GM21515 (cell line): ENCODE data around the gene CORO1C.
"Not testable (repeated sequence)": the region's sequence is repeated elsewhere in the genome, so short reads cannot be mapped to it uniquely, and the experiment has no call there.

Source experiments
- ATAC-seq: cut with Tn5 transposase; IDR thresholded peaks from one replicate; pipeline ENCODE4 v1.9.1; 2021; ENCODE audit not compliant: unreplicated experiment

The CORO1C gene

DNA sequence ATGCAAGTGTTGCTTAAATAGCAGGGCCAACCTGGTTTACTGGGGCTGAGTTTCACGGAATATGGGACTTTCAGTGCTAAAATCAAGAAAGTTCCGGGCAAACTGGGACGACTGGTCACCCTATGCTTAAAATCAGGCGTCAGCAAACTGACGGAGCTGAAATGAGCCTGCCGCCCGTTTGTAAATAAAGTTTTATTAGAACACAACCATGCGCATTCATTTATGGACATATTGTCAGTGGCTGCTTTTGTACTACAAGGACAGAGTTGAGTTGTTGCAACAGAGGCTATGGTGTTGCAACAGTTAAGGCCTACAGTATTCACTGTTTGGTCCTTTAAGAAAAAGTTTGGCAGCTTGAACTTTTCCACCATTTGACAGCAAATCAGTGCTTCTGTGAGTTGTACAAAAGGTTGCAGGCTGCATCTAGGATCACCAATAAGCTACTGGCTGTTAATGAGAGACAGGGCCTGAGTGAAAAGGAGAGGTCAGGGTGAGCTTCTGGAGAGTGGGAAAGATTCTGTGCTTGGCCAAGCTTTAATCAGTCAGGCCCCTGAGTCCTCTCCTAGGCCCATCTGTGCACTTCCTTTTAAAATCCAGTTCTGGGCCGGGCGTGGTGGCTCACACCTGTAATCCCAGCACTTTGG, 111.0 kb downstream of the CORO1C start:
- ATAC-seq = no peak

DNA sequence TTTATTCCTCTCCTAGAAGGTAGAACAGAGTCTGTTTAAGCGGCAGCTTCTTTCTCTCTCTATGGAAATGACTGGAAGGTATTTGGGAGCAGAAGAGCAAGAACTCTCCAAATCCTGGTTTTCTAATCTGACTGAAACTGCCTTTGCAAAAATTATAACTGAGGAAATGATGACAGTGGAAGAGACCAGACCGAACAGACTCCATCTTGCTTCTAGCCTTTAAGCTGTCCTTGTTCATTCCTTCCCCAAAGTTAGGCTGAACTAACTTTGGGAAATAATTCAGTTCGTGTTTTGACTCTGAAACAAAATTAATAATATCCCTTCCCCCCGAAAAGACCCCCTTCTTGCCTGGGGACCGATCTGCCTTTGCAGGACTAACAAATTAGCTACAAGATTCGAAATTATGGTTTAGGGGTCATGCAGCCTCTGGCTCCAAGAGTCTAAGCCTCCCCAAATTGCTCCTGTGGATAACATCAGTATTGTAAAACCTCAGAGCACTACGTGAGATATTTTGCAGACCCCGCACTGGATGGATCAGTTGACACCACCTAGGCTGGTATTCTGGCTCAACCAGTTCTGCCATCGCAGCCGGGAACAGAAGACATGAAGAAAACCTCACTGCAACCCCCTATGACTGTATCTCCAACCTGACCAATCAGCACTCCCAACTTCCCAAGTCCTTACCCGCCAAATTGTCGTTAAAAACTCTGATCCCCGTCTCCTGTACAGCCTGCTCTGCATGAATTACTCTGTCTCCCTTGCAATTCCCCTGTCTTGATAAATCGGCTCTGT, 111.8 kb downstream of the CORO1C start:
- no peak for ATAC-seq

DNA sequence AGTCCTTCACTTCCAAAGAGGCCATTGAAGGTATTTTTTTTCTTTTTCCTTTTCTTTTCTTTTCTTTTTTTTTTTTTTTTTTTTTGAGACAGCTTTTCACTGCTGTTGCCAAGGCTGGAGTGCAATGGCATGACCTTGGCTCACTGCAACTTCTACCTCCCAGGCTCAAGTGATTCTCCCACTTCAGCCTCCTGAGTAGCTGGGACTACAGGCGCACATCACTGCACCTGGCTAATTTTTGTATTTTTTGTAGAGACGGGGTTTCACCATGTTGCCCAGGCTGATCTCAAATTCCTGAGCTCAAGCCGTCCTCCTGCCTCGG, 112.4 kb downstream of the CORO1C start:
- ATAC-seq = not testable (repeated sequence)

DNA sequence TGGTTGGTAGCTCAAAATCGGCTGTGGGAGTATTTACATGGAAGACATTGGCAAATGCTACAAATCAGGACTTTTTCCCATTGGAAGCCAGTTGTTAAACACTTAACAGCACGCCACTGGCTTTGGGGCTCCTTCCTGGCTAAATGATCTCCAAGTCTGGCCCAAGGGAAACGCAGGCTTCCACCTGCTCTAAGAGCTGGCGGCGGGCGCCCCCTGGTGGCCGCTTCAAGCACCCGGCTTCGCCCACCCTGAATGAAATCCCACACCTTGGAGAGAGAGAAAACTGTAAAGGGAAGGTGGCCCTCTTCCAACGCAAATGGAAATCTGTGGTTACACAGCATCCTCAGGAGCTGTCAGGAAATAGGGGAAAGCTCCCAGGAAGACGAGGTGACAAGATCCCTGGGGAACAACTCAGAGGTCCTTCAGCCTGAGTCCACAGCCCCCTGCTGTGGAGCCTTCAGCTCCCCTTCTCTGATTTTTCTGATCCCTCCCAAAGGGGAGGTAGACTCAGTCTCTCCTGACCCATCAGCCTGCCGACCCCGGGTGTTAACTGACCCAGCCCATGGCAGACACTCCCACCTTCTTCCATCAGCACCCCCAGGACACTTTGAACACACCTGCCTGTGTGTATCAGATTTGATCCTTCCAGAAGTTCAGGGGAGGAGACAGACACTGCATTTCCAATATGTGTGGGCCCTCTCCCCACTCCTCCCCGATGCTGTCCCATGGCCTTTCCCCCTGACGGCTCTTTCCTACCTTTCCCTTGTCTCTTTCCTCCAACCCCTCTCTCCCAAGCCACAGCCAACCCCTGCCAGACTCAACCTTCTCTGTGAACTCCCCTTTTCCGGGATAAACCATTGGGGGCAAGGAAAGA, 113.0 kb downstream of the CORO1C start:
- ATAC-seq = peak; percentile 41

DNA sequence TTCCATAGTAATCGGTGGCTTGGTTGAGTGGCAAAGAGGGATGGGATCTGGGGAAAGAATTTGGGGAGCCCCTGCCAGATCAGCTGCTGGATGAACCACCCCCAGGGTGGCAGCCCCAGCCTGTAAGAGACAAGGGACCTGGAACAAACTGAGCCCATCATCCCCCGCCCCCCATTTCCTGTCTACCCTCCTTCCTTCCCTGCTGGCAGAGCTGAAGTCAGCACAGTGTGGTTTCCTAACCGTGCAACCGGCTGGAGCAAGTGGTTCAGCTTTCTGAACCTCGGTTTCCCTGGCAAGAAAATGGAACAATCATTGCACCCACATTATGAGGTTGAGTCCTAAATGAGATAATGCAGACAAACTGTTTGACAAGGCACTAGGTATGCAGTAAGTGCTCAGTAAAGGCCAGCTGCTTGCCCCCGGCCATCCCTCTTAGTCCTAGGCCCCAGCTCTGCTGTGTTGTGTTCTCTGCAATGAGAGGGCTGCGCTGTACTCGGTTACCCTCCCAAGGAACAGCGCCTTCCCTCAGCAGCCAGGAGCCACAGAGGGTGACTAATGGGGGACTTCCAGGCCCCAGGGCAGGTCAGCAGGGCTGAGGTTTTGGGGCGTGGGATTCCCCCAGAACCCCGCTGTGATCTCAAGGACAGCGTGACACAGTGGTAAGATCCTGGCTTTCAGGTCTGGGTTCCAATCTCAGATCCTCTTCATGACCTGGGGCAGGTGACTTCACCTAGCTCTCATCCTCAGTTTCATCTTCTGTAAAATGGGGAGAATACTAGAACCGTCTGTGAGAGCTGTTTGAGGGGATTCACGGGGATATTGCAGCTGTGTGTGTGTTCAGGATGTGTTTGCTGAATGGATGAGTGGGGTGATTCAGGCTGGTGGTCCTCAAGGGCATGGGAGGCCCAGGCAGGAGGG, 114.1 kb downstream of the CORO1C start:
- ATAC-seq = peak; percentile 69

DNA sequence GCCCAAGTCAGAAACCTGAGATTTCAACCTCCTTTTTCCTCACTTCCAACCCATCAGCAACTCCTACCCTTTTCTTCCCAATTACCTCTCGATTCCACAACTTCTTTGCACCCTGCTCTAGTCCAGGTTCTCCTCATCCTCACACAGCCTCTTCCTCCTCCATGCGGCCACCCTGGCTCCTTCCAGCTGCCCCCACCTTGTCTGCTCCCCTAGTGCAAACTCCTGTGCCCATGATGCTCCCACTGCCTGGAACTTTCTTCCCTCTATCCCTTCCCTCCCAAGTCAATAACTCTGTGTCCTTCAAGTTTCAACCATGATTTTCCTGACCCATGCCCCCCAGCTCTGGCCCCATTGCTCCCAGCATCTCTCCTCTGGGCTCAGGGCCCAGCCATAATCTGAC, 115.0 kb downstream of the CORO1C start:
- ATAC-seq = no peak

DNA sequence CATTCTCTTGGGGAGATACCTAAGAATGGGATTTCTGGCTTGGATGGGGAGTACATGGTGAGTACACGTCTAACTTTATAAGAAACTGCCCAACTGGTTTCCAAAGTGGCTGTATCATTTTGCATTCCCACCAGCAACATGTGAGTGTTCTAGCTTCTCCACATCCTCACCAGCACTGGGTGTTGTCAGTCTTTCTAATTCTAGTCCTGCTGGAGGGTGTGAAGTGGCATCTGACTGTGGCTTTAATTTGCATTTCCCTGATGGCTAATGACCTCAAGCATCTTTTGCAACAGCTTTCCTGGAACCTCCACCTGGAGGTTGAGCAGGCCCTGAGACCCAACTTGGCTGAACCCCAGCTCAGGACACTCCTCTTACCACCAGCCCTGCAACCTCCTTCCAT, 115.4 kb downstream of the CORO1C start:
- no peak for ATAC-seq

DNA sequence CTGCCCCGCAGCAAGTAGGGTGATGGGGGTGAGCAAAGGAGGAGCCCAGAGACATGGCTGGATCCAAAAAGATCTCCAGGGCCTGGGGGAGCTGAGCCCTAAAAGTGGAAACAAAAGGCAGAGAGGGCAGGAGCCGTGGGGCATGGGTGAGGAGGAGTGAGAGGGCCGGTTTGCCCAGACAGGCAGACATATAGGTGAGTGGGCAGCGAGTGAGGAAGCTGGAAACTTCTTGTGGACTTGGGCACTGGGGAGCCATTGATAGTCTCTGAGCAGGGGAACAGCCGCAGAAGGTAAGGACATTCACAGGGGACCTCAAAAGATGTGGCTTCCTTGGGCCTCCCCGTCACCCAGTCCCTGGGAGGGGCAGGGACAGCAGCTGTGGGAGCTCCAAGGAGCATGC, 116.7 kb downstream of the CORO1C start:
- no peak for ATAC-seq

DNA sequence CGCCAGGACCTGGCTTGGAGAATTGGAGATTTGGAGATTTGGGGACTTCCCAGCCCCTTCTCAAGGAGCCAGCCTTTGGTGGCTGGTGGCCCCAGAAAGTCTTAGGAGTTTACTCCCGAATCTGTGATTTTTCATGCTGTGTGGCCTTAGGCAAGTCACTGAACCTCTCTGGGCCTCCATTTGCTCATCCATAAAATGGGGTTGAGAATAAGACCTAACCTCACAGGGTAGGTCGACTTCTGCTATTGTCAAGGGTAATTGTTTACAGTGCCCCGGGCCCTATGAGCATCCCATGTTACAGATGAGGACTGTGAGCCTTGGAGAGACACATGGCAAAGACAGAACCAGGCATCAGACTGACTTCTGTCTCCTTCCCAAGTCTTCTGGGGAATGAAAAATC, 117.3 kb downstream of the CORO1C start:
- ATAC-seq = no peak

DNA sequence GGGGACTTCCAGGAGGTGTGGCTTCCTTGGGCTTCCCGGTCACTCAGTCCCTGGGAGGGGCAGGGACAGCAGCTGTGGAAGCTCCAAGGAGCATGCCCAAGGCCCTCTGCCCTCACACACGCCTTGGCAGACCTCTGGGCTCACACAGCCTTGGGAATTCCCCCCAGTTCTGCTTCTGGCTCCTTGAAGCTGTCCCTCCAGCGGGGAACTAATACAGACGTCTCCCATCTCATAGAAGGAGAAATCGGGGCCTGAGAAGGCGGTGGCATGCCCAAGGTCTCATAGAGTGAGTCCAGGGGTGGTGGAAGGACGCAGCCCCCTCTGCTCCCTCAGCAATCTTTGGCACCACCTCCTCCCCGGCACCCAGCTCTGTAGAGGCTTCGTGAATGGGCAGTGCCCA, 117.8 kb downstream of the CORO1C start:
- no peak for ATAC-seq

DNA sequence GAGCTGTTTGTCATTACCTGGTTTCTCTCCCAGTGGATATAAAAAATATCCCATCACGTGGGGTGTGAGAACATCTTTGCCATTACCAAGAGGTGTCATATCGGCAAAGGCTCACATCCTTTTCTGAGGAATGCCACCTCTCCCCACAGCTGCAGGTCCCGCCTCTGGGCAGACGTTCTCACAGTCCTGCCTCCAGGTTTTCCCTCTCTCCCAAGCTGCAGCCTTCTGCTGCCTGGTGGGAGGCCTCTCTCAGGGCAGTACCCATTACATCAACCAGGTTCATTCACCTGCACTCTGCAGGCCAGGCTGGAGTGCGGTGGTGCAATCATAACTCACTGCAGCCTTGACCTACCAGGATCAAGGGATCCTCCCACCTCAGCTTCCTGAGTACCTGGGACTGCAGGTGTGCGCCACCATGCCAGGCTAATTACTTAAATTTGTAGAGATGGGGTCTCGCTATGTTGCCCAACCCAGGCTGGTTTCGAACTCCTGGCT, 118.5 kb downstream of the CORO1C start:
- ATAC-seq = no peak

DNA sequence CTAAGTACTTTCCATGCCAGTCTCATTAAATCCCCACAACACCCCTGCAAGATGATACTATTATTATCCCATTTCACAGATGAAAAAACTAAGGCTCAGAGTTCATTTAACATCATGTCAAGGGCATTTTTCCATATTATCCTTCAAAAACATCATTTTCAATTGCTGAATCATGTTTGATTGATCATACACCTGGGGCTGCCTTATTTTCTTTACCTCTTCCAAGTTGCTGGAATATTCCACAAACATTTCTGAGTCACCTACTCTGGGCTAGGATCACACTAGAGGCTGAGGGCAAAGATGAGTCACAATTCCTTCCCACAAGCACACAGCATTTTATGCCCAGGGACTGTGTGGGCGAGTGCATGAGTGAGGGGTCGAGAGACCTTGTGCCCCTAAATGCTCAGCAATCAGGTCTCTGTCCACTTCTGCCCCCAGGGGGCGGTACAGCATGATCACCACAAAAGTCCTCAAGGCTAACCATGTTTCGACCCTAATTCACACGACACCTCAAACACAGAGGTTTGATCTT, 119.4 kb downstream of the CORO1C start:
- ATAC-seq = no peak

DNA sequence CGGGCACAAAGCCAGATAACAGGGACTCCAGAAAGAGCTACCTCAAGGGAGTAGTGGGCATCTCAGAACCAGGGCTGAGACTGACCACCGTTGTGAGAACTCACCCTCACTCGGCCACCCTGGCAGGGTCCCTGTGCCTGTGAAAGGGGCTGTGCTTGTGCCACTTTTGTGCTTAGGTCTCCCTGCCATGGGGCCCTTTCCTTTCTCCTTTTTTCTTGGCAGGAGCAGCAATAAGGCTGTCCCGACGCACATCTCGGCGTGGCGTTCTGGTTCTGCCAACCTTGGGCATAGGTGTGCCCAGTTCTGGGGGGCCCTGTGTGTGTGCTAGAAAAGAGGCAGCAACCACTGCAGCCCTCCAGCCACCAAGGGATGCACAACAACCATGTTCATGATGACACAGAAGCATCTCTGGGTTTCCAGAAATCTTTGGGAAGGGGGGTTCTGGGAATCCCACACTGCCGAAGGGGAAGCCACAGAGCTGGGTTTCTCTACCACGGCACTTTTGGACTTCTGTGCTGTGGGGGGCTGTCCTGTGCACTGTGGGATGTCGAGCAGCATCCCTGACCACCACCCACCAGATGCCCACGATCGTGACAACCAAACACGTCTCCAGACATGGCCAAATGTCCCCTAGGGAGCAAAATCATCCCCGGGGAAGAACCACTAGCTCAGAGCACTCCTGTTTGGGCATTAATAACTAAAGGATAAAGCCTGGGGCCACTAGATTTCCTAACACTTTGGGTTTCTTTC, 120.3 kb downstream of the CORO1C start:
- no peak for ATAC-seq

DNA sequence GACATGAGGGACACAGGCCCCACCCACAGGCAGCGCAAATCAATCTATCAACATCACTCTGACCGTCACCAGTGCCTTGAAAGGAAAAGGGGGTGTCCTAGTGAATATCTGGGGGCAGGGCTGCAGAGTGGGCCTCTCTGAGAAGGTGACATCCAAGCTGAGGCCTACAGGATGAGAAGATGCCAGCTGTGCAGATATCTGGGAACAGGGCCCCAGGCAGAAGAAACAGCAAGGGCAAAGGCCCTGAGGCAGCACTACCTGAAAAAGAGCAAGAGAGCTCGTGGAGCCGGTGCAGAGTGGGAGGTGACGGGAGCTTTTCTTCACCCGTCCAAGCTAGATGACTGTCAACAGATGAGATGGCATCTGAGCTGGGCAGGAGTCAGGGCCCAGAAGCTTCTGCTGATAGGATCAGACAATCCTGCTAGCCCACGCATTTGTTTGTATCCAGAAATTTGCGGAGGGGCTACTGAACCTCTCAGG, 120.9 kb downstream of the CORO1C start:
- no peak for ATAC-seq

DNA sequence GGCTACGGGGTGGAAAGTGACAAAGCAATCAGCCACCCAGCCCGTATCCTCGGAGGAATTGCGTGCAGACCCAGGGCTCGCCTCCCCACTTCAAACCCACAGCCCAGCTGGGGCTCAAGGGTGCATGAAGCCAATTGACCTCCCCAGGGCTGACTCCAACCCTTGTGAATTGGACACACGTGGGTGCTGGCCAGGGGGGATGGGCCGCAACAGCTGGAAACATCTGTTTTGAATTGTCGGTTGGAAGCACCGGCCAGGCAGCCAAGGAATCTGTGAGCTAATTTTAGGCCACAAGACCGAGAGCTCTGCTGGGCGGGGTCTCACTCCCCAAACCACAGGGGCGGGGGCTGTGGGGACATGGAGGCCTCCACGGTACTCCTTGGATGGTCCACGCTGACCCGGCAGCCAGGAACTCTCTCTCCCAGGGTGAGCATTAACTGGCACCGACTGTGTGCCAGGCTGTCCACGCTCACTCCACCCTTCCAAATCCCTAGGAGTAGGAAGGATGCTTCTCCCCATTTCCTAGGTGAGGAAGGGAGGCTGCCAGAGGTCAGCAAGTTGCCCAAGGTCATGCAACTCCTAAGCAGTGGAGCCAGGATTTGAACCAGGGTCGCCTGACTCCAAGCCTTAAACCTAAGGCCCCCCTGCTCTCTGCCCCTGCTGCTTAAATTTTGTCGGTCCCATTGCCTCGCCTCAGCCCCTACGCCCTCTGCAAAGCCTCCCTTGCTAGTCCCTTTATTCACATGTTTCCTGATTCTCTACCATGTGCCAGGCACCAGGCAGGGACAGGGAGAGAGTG, 121.6 kb downstream of the CORO1C start:
- ATAC-seq = no peak

DNA sequence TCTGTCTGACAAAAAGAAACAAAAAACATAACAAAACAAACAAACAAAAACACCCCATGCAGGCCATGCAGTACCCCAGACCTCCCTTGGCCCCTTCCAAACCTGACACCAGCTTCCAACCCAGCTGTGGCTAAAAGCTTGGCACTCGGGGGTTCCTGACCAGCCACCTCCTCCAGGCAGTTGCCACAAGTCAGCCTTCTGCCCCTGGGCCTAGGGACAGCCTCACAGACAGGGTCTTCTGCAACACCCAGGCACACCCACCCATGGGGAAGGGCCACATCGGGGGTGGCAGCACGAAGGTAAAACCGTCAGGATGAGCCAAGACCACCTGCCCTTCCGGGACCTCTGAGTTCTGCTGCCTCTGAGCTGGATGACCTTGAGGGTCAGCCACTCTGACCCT, 122.7 kb downstream of the CORO1C start:
- ATAC-seq = no peak

DNA sequence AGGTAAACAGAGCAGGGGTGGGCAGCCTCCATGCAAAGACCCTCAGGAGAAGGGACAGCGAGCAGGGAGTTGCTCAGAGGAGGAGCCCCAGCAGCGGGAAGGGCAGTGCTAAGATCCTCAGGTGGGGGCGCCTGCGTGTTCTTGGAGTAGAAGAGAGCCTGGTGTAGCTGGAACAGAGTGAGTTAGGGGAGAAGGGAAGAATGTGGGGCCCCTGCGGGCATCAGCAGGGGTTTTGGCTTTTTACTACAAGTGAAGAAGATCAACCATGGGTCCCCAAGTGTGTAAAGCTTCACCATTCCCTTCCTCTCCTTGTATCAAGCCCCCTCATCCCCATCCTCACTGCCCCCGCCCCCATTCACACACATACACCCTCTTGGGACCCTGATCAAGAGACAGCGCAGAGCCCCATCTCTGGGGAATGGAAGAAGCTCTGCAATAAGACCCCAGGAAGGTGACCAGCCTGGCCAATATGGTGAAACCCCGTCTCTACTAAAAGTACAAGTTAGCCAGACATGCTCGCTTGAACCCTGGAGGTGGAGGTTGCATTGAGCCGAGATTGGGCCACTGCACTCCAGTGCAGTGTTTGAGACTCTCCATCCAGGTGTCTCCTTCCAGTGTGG, 123.2 kb downstream of the CORO1C start:
- ATAC-seq = no peak

DNA sequence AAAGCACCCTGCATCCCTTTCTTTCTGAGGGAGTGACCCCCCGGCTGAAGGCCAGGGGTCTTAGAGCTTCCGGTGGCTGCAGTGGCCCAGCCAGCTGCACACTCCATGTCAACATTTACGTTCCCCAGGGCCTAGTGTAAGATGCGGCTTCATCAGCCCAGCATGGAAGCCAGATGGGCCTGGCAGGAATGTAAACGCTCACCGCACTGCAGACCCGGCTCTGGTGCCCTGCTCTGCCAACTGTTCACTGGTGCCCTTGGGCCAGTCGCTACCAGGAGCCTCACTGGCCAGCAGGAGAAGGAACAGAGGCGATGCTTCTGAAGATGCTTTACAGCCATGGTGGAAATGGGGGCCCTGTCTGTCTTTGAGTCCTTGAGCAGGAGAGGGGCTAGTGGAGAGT, 124.8 kb downstream of the CORO1C start:
- ATAC-seq = no peak
